Left lung (tissue), 10 donors: ENCODE data around the gene CLECL1. TPM values are rescaled to one million over a fixed set of nuclear protein-coding genes. Genes with fewer than 3 reads are reported as not detected.
"Not testable (repeated sequence)": the region's sequence is repeated elsewhere in the genome, so short reads cannot be mapped to it uniquely, and the experiment has no call there.

Experiments used
- ATAC-seq: fragments of 200-7000 bp; cut with Tn5 transposase; one replicate; pipeline ENCODE4 v1.9.1; 2020; ENCODE audit warnings: moderate library complexity
- DNase-seq, 4 donors: peaks; one replicate each; pipeline ENCODE4 v3.0.0-alpha.2; 2013 to 2020
- H3K27ac ChIP-seq, 2 donors: fragments of 200-600 bp; sonication (generic) in 1 of 2; one replicate each; pipeline versions ENCODE4 v1.5.0 to v1.8.0; 2020 to 2021
- H3K27me3 ChIP-seq, 2 donors: fragments of 200-600 bp; sonication (generic) in 1 of 2; one replicate each; pipeline versions ENCODE4 v1.5.0 to v1.8.0; 2020 to 2021
- H3K36me3 ChIP-seq, 2 donors: fragments of 200-600 bp; sonication (generic) in 1 of 2; one replicate each; pipeline versions ENCODE4 v1.5.0 to v1.8.0; 2020 to 2021
- H3K4me1 ChIP-seq, 2 donors: fragments of 200-600 bp; one replicate each; pipeline ENCODE4 v1.8.0; 2021
- H3K4me3 ChIP-seq, 2 donors: fragments of 200-600 bp; sonication (generic) in 1 of 2; one replicate each; pipeline versions ENCODE4 v1.5.0 to v1.8.0; 2020 to 2021; ENCODE audit warnings: mild to moderate bottlenecking in 1 of 2
- H3K9me3 ChIP-seq, 2 donors: fragments of 200-600 bp; sonication (generic) in 1 of 2; one replicate each; pipeline versions ENCODE4 v1.5.0 to v1.8.0; 2020 to 2021
- intact Hi-C, 2 donors: fragments of 100-400 bp; cut with DNase I; formaldehyde crosslinking; loops; one replicate each; pipeline versions ENCODE4 v1.11.2 to v1.14.2; 2022
- polyA plus RNA-seq, 6 donors: library from polyadenylated mRNA; unstranded; fragments of 120-200 nt; gene quantifications; one replicate each; pipeline ENCODE4 v1.2.1, GENCODE V29; 2013; ENCODE audit not compliant: insufficient read length in 6 of 6
- total RNA-seq, 2 donors: library from RNA; stranded (reverse); fragmentation: NEBNext Ultra II Directional; extraction: Animal tissue kit (Norgen Biotek cat#: 25700); gene quantifications; one replicate each; pipeline ENCODE4 v1.2.1, GENCODE V29; 2021
- TF ChIP-seq, protein P1 (sequence below), 2 donors: fragments of 200-600 bp; sonication (generic) in 1 of 2; IDR thresholded peaks; one replicate each; pipeline versions ENCODE4 v1.5.0 to v1.8.0; 2021; ENCODE audit warnings: antibody characterized with exemption in 2 of 2
- donor health status: DM: no; HTN: yes; CAD: no.
- donor health status: DM: no; HTN: no; CAD: no.

Gene CLECL1
- total and polyA plus RNA-seq, 8 donors, result 0.15 to 0.52 (median 0.37) TPM; not detected in 2

GRCh38 chr12:9745199-9745598, 12.3 kb upstream of the CLECL1 start:
- ATAC-seq (no peak), DNase-seq (no peak)
- TF ChIP-seq, protein P1, sequence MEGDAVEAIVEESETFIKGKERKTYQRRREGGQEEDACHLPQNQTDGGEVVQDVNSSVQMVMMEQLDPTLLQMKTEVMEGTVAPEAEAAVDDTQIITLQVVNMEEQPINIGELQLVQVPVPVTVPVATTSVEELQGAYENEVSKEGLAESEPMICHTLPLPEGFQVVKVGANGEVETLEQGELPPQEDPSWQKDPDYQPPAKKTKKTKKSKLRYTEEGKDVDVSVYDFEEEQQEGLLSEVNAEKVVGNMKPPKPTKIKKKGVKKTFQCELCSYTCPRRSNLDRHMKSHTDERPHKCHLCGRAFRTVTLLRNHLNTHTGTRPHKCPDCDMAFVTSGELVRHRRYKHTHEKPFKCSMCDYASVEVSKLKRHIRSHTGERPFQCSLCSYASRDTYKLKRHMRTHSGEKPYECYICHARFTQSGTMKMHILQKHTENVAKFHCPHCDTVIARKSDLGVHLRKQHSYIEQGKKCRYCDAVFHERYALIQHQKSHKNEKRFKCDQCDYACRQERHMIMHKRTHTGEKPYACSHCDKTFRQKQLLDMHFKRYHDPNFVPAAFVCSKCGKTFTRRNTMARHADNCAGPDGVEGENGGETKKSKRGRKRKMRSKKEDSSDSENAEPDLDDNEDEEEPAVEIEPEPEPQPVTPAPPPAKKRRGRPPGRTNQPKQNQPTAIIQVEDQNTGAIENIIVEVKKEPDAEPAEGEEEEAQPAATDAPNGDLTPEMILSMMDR (IDR thresholded peaks at IDR 0.05), result no peak
- intact Hi-C loops, result loop anchor here in 1 of 2 donors (5.0 kb wide), 1 partner anchor 182 kb away; no protein-coding TSS in a partner anchor
- H3K27me3 ChIP-seq, result no peaks in the 10 kb centered on the region
- no peaks in the 10 kb centered on the region for H3K36me3 ChIP-seq
- peaks cover 0 to 20% of the 10 kb centered on the region in 2 donors for H3K4me1 ChIP-seq
- H3K27ac ChIP-seq, result no peak overlapping the region
- no peak overlapping the region for H3K4me3 ChIP-seq
- no peaks in the 10 kb centered on the region for H3K9me3 ChIP-seq

DNA sequence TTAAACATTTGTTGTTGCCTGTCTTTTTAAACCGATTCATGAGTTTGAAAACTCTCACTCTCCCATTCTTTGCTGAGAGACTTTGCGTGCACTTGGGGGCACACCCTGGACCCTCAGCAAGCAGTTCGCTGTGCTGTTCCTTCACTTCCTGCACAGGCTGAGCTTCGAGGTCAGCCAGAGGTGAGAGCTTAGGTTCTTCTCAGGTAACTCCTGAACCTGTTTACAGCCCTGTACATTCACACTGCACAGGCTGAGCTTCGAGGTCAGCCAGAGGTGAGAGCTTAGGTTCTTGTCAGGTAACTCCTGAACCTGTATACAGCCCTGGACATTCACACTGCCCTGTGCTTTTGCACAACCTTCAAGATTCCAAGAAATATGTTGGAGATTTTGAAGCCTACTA, 9.8 kb upstream of the CLECL1 start:
- DNase-seq (no peak), ATAC-seq (peak; percentile 42)
- peak overlapping the region in 1 of 2 donors; percentile 23 for H3K27ac ChIP-seq
- intact Hi-C loops, result no loop called here
- no peaks in the 10 kb centered on the region for H3K36me3 ChIP-seq
- TF ChIP-seq, protein P1 (IDR thresholded peaks at IDR 0.05), result no peak
- H3K27me3 ChIP-seq, result no peaks in the 10 kb centered on the region
- H3K4me1 ChIP-seq, result peaks cover 0 to 19% of the 10 kb centered on the region in 2 donors
- H3K9me3 ChIP-seq, result no peaks in the 10 kb centered on the region
- no peak overlapping the region for H3K4me3 ChIP-seq

DNA sequence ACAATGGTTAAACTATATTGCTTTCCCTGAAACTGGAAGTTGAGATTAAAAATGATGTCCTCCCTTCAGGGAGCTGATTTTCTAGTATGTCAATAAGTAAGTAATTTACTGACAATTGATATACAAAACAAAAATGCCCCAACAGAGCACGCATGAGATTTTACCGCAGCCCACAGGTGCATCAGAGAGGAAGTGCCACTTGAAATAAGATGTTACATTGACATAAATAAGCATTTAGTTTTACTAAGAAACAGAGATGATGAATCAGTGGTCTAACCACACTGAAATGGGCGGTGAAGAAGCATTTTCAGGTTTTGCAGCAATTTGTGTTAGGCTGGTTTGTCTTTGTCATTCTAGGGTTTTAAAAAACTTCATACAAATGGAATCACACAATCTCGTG, 8.8 kb upstream of the CLECL1 start:
- Histone ChIP-seq H3K4me3 (no peak overlapping the region), H3K9me3 (no peaks in the 10 kb centered on the region), H3K4me1 (peaks cover 0 to 27% of the 10 kb centered on the region in 2 donors), H3K36me3 (no peaks in the 10 kb centered on the region), H3K27ac (no peak overlapping the region), H3K27me3 (no peaks in the 10 kb centered on the region)
- intact Hi-C loops, result no loop called here
- TF ChIP-seq, protein P1 (IDR thresholded peaks at IDR 0.05), result no peak
- DNase-seq (no peak), ATAC-seq (no peak)

DNA sequence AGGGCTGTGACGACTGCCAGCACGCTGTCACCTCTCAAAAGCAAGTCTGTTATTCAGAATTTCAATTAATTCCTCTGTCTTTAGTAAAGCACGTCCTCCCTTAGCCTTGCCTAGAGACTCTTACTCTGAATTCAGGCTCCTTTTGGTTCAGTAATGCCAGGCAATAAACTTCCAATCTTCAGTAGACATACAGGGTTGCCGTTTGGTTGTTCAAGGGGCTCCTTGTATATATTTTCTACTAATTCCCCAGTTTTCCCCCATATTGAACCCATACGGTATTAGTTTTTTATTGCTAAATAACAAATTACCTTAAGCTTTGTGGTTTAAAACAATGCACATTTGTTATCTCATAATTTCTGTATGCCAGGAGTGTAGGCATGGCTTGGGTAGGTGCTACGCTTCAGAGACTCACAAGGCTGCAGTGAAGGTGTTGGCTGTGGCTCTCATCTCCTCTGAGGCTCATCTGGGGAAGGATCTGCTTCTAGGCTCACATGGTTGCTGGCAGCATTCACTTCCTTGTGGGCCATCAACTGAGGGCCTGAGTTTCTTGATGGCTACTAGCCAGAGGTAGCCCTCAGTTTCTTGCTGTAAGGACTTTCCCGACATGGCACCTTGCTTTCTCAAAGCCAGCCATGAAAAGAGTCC, 7.3 kb upstream of the CLECL1 start:
- H3K27me3 ChIP-seq, result no peaks in the 10 kb centered on the region
- TF ChIP-seq, protein P1 (IDR thresholded peaks at IDR 0.05), result no peak
- H3K4me1 ChIP-seq, result peaks cover 0 to 31% of the 10 kb centered on the region in 2 donors
- DNase-seq (no peak), ATAC-seq (no peak)
- intact Hi-C loops, result no loop called here
- no peaks in the 10 kb centered on the region for H3K36me3 ChIP-seq
- peak overlapping the region in 1 of 2 donors; percentile 29 for H3K4me3 ChIP-seq
- H3K9me3 ChIP-seq, result no peaks in the 10 kb centered on the region
- H3K27ac ChIP-seq, result no peak overlapping the region

- intact Hi-C loops, ATAC-seq, H3K27me3 ChIP-seq, H3K27ac ChIP-seq, H3K9me3 ChIP-seq, H3K36me3 ChIP-seq: not testable (repeated sequence)
- Histone ChIP-seq H3K4me3 (peak overlapping the region; percentile 24 to 29), H3K4me1 (peaks cover 0 to 31% of the 10 kb centered on the region in 2 donors)
- DNase-seq, result peak in 2 of 4 donors; percentile 41 to 74
Measured at GRCh38 chr12:9739404-9740105, 6.7 kb upstream of the CLECL1 start.

DNA sequence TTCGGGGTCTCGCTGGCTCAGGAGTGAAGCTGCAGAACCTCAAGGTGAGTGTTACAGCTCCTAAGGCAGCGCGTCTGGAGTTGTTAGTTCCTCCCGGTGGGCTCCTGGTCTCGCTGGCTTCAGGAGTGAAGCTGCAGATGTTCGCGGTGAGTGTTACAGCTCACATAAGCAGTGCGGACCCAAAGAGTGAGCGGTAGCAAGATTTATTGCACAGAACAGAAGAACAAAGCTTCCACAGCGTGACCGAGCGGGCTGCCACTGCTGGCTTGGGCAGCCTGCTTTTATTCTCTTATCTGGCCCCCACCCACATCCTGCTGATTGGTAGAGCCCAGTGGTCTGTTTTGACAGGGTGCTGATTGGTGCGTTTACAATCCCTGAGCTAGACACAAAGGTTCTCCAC, 6.0 kb upstream of the CLECL1 start:
- H3K27ac ChIP-seq, H3K4me3 ChIP-seq, ATAC-seq, DNase-seq, H3K27me3 ChIP-seq, intact Hi-C loops, H3K9me3 ChIP-seq, H3K36me3 ChIP-seq: not testable (repeated sequence)
- peaks cover 0 to 31% of the 10 kb centered on the region in 2 donors for H3K4me1 ChIP-seq
